HepG2 (cell line): ENCODE data around the gene TRIM31. TPM values are rescaled to one million over a fixed set of nuclear protein-coding genes. Genes with fewer than 3 reads are reported as not detected.

Experiments used
- FOSL1 ChIP-seq: sonication (generic); formaldehyde crosslinking; IDR thresholded peaks from 2 replicates; pipeline ENCODE4 v1.9.0; 2021; ENCODE audit warnings: missing genetic modification reagents, borderline replicate concordance
- FOXA3 ChIP-seq: IDR thresholded peaks from 2 replicates; pipeline ENCODE4 v1.6.1; 2016; ENCODE audit warnings: missing genetic modification reagents, missing compliant biosample characterization
- HNF4A ChIP-seq: sonication (generic); formaldehyde crosslinking; IDR thresholded peaks from 2 replicates; pipeline ENCODE4 v1.4.0; 2020; ENCODE audit warnings: missing genetic modification reagents
- HNRNPLL ChIP-seq: fragments of 200-400 bp; formaldehyde crosslinking; IDR thresholded peaks from 2 replicates; pipeline ENCODE4 v1.6.1; 2017; ENCODE audit warnings: mild to moderate bottlenecking, low read depth, low read length; ENCODE audit not compliant: poor library complexity, severe bottlenecking
- KLF11 ChIP-seq: IDR thresholded peaks from 2 replicates; pipeline ENCODE4 v1.6.1; 2016; ENCODE audit warnings: missing compliant biosample characterization
- MXD4 ChIP-seq: IDR thresholded peaks from 2 replicates; pipeline ENCODE4 v1.6.1; 2016; ENCODE audit warnings: mild to moderate bottlenecking, missing biosample characterization, missing genetic modification reagents
- MXI1 ChIP-seq: IDR thresholded peaks from 3 replicates; pipeline ENCODE4 v1.6.1; 2012; ENCODE audit warnings: low read depth, low read length, inconsistent platforms, borderline replicate concordance
- NFIB ChIP-seq: sonication (generic); formaldehyde crosslinking; IDR thresholded peaks from 2 replicates; pipeline ENCODE4 v1.9.0; 2021; ENCODE audit warnings: missing genetic modification reagents, mild to moderate bottlenecking, borderline replicate concordance
- NFYB ChIP-seq: sonication (generic); formaldehyde crosslinking; IDR thresholded peaks from 2 replicates; pipeline ENCODE4 v1.4.0; 2020; ENCODE audit warnings: missing genetic modification reagents
- SRSF9 ChIP-seq: fragments of 200-400 bp; formaldehyde crosslinking; IDR thresholded peaks from 2 replicates; pipeline ENCODE4 v1.6.1; 2018; ENCODE audit warnings: borderline replicate concordance, mild to moderate bottlenecking, low read depth, low read length; ENCODE audit not compliant: insufficient read depth, poor library complexity, severe bottlenecking
- THAP11 ChIP-seq: IDR thresholded peaks from 2 replicates; pipeline ENCODE4 v1.6.1; 2016; ENCODE audit warnings: missing biosample characterization, missing genetic modification reagents
- U2AF1 ChIP-seq: fragments of 200-400 bp; formaldehyde crosslinking; optimal IDR thresholded peaks from 2 replicates; pipeline ENCODE3; 2017; ENCODE audit warnings: mild to moderate bottlenecking, low read depth, low read length
- ZNF557 ChIP-seq: sonication (generic); formaldehyde crosslinking; IDR thresholded peaks from 2 replicates; pipeline ENCODE4 v1.4.0; 2020; ENCODE audit warnings: missing genetic modification reagents
- polyA plus RNA-seq, 8 experiments: library from polyadenylated mRNA; depleted of rRNA in 3 of 8; stranded (reverse) in 7 of 8; unstranded in 1 of 8; fragments of >200 nt; fragmentation: Illumina TruSeq in 4 of 8; extraction: Trizol in 4 of 8; gene quantifications; 2 replicates each; pipeline versions ENCODE4 v1.2.1 to v1.2.3, GENCODE V29; 2011 to 2016; ENCODE audit warnings: low read depth in 4 of 8, missing spikeins in 1 of 8, mixed read lengths in 1 of 8; ENCODE audit not compliant: insufficient read depth in 1 of 8
- total RNA-seq, 5 experiments: library from RNA; depleted of rRNA; stranded (reverse); fragments of >200 nt; fragmentation: Illumina TruSeq; extraction: Trizol; gene quantifications; 2 replicates each; pipeline ENCODE4 v1.2.3, GENCODE V29; 2016; ENCODE audit warnings: low read depth in 1 of 5
- TF ChIP-seq, protein P1 (sequence below), 2 experiments: fragments of 450-650 bp in 1 of 2; sonication (generic) in 1 of 2; formaldehyde crosslinking in 1 of 2; IDR thresholded peaks; 2 replicates each; pipeline versions ENCODE4 v1.6.1 to v1.8.0; 2016 to 2022; ENCODE audit warnings: antibody characterized with exemption in 1 of 2, mild to moderate bottlenecking in 1 of 2, missing genetic modification reagents in 1 of 2
- TF ChIP-seq, protein P2 (sequence below): sonication (generic); formaldehyde crosslinking; IDR thresholded peaks from 2 replicates; pipeline ENCODE4 v1.5.1; 2020; ENCODE audit warnings: mild to moderate bottlenecking, missing genetic modification reagents
- TF ChIP-seq, protein P3 (sequence below): sonication (generic); formaldehyde crosslinking; IDR thresholded peaks from 2 replicates; pipeline ENCODE4 v1.4.0; 2020; ENCODE audit warnings: mild to moderate bottlenecking, missing genetic modification reagents

TRIM31 gene
- total and polyA plus RNA-seq, 2 of the 13 experiments (the other 11 are each of a cell fraction or from before 2014, with no cell fraction given) = 0.13 to 0.51 TPM

DNA sequence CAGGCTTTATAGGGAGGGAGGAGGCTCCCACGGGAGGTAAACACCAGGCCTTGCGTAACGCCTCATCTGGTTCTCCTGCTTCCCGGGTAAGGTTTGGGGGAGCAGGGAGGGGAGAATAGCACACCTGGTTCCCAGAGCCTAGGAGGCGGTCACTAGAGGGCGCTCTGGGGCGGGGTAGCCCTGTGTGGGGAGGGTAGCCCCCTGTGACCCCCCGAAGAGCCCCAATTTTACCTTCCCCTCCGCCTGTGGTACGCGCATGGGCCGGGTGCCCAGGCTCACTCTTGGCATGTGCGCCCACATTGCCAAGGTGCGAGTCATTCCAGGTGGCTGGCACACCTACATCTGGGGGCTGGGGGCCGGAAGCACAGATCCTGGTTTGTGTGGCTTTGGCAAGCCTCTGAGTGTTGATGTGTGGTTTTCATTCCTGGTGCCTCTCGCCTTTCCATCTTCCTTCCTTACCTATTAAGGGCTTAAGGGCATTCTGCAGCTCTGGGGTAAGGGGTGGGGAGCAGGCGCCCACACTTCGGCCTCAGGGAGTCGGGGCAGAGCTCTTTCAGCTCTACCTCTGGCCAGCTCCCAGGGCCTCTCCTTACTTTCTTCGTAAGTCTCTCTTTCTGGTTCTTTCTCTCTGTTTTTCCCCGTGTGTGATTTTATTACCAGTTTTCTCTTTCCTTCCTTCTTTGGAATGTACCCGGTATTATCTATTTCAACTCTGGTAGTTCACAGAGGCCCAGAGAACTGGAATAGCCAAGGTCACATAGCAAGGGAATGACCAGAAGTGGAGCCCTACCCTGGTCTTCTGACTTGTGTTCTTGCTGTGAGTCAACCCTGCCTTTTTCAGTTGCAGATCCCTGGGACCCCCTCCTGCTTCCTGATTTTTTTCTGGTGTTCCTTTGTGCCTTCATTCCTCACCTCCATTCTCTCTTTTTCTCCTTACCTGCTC lies 36.8 kb downstream of the TRIM31 start (continued):
- TF ChIP-seq, protein P1, sequence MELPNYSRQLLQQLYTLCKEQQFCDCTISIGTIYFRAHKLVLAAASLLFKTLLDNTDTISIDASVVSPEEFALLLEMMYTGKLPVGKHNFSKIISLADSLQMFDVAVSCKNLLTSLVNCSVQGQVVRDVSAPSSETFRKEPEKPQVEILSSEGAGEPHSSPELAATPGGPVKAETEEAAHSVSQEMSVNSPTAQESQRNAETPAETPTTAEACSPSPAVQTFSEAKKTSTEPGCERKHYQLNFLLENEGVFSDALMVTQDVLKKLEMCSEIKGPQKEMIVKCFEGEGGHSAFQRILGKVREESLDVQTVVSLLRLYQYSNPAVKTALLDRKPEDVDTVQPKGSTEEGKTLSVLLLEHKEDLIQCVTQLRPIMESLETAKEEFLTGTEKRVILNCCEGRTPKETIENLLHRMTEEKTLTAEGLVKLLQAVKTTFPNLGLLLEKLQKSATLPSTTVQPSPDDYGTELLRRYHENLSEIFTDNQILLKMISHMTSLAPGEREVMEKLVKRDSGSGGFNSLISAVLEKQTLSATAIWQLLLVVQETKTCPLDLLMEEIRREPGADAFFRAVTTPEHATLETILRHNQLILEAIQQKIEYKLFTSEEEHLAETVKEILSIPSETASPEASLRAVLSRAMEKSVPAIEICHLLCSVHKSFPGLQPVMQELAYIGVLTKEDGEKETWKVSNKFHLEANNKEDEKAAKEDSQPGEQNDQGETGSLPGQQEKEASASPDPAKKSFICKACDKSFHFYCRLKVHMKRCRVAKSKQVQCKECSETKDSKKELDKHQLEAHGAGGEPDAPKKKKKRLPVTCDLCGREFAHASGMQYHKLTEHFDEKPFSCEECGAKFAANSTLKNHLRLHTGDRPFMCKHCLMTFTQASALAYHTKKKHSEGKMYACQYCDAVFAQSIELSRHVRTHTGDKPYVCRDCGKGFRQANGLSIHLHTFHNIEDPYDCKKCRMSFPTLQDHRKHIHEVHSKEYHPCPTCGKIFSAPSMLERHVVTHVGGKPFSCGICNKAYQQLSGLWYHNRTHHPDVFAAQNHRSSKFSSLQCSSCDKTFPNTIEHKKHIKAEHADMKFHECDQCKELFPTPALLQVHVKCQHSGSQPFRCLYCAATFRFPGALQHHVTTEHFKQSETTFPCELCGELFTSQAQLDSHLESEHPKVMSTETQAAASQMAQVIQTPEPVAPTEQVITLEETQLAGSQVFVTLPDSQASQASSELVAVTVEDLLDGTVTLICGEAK (IDR thresholded peaks at IDR 0.05) = no peak
- TF ChIP-seq, protein P1 (CRISPR knock-in tag; IDR thresholded peaks at IDR 0.05) = no peak
- TF ChIP-seq THAP11 (peak; percentile 55; the same call in 1 of the 2 replicates), MXI1 (no peak), HNF4A (CRISPR knock-in tag) (no peak; the same call in 1 of the 2 replicates), FOXA3 (CRISPR knock-in tag) (peak; percentile 84), KLF11 (CRISPR knock-in tag) (peak; percentile 22; the same call in 1 of the 2 replicates), MXD4 (no peak), U2AF1 (no peak), SRSF9 (no peak), FOSL1 (CRISPR knock-in tag) (no peak), ZNF557 (CRISPR knock-in tag) (peak; percentile 10; the same call in 1 of the 2 replicates), NFYB (no peak), NFIB (CRISPR knock-in tag) (no peak), HNRNPLL (no peak)
- TF ChIP-seq, protein P2, sequence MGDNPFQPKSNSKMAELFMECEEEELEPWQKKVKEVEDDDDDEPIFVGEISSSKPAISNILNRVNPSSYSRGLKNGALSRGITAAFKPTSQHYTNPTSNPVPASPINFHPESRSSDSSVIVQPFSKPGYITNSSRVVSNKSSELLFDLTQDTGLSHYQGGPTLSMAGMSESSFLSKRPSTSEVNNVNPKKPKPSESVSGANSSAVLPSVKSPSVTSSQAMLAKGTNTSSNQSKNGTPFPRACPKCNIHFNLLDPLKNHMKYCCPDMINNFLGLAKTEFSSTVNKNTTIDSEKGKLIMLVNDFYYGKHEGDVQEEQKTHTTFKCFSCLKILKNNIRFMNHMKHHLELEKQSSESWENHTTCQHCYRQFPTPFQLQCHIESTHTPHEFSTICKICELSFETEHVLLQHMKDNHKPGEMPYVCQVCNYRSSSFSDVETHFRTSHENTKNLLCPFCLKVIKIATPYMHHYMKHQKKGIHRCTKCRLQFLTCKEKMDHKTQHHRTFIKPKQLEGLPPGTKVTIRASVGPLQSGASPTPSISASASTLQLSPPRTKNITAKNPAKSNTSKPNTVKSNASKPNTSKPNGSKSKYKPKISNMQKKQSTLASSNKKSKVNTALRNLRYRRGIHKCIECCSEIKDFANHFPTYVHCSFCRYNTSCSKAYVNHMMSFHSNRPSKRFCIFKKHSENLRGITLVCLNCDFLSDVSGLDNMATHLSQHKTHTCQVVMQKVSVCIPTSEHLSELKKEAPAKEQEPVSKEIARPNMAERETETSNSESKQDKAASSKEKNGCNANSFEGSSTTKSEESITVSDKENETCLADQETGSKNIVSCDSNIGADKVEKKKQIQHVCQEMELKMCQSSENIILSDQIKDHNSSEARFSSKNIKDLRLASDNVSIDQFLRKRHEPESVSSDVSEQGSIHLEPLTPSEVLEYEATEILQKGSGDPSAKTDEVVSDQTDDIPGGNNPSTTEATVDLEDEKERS (CRISPR knock-in tag) = no peak
- TF ChIP-seq, protein P3, sequence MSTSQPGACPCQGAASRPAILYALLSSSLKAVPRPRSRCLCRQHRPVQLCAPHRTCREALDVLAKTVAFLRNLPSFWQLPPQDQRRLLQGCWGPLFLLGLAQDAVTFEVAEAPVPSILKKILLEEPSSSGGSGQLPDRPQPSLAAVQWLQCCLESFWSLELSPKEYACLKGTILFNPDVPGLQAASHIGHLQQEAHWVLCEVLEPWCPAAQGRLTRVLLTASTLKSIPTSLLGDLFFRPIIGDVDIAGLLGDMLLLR (CRISPR knock-in tag) = no peak
